ENCODE measurements around the gene KRT26.
"Not testable (repeated sequence)": the region's sequence is repeated elsewhere in the genome, so short reads cannot be mapped to it uniquely, and the experiment has no call there.

Gene KRT26

GRCh38 chr17:40772101-40772500, at the start of gene KRT26:
Gene KRT26 (minus strand): TSS chr17:40772201. CDS start chr17:40772113, 88 bp downstream.
- in situ Hi-C loops (cut with MboI; ENCODE audit: low sequenced_read_pairs): no loop called here

- in situ Hi-C loops (cut with MboI; ENCODE audit: low sequenced_read_pairs): no loop called here
These were observed 49.5 kb upstream of the KRT26 start for GRCh38 chr17:40821536-40821935.

- in situ Hi-C loops (cut with MboI; ENCODE audit: low sequenced_read_pairs): no loop called here
These were observed 48.3 kb upstream of the KRT26 start for GRCh38 chr17:40820228-40820838.

DNA sequence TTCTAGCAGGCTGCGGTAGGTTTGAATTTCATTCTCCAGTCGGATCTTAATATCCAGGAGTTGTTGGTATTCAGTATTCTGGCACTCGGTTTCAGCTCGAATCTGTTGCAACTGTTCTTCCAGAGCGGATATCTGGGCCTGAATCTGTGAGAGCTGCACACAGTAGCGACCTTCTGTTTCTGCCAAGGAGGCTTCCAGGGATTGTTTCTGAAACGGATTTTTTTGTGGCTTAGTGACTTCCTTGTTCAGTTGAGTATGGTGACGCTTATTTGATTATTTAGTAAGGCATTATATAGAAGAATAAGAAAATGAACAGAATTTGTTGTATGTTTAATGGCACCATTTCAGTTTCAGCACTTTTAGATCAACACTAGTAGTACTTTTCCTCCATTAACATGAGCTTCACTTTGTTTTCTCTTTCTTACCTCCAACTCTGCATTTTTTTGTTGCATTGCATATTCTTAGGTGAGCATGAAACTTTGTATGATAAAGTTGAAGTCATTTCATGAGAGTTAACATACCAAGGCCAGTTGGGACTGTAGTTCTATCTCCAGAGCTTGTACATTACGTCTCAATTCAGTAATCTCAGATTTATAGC, 47.6 kb upstream of the KRT26 start:
- in situ Hi-C loops (cut with MboI; ENCODE audit: low sequenced_read_pairs): no loop called here

GRCh38 chr17:40818733-40819527, 46.9 kb upstream of the KRT26 start:
- in situ Hi-C loops (cut with MboI; ENCODE audit: low sequenced_read_pairs): no loop called here

DNA sequence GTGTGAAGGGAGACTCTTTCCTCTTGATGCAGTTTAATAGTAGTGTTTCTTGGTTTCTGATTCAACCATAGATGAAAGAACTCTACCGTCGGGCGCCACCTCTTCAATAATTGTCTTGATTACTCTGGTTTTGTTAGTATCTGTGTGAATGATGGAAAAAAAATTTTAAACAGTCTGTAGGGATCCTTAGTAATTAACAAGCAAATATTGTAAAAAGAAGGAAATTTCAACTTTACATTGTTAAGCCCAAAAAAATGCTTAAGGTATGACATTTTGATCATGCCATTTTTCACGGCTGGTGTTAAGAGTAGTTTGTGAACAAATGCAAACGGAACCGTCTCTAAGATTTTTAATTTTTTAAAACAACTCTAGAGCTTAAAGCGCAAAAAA, 46.3 kb upstream of the KRT26 start:
- in situ Hi-C loops (cut with MboI; ENCODE audit: low sequenced_read_pairs): no loop called here

GRCh38 chr17:40817103-40817682, 45.2 kb upstream of the KRT26 start:
- in situ Hi-C loops (cut with MboI; ENCODE audit: low sequenced_read_pairs): no loop called here

DNA sequence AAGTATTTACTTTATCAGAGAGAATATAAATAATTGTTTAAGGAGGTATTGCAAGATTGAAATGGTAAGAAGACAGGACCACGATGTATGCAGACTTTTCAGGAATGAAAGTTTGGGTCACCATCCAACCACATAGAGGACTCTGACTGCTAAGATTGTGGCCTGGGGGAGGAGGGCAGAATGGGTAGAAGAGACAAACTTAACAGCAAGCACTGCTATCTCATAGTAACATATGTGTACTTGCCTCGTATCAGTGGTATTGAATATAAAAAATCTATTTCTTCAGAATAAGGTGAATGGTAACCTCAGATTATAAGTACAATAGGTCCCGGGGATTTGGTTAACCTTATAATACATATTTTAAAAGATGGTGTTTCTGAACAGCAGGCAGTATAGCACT, 44.6 kb upstream of the KRT26 start:
- in situ Hi-C loops (cut with MboI; ENCODE audit: low sequenced_read_pairs): no loop called here

- in situ Hi-C loops (cut with MboI; ENCODE audit: low sequenced_read_pairs): no loop called here
These were observed 43.4 kb upstream of the KRT26 start for GRCh38 chr17:40815381-40815780.

DNA sequence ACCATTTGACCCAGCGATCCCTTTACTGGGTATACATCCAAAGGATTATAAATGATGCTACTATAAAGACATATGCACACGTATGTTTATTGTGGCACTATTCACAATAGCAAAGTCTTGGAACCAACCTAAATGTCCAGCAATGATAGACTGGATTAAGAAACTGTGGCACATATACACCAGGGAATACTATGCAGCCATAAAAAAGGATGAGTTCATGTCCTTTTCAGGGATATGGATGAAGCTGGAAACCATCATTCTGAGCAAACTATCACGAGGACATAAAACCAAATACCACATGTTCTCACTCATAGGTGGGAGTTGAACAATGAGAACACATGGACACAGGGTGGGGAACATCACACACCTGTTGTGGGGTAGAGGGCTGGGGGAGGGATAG, 42.7 kb upstream of the KRT26 start:
- in situ Hi-C loops (cut with MboI; ENCODE audit: low sequenced_read_pairs): not testable (repeated sequence)

DNA sequence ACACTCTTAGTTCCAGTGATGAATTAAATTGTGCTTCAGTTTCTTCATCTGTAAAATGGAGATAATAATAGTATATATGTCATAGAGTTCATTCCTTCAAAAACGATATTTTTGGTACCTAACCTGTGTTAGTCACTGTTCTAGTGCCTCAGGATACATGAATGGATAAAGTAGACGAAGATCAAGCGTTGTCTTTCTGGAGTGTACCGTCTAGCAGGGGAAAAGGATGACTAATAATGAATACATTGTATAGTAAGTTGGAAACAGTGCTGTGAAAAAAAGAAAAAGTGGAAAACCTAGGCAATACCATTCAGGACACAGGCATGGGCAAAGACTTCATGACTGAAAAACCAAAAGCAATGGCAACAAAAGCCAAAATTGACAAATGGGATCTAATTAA, 41.8 kb upstream of the KRT26 start:
- in situ Hi-C loops (cut with MboI; ENCODE audit: low sequenced_read_pairs): no loop called here

- in situ Hi-C loops (cut with MboI; ENCODE audit: low sequenced_read_pairs): no loop called here
These were observed 40.6 kb upstream of the KRT26 start for GRCh38 chr17:40812639-40813038.

DNA sequence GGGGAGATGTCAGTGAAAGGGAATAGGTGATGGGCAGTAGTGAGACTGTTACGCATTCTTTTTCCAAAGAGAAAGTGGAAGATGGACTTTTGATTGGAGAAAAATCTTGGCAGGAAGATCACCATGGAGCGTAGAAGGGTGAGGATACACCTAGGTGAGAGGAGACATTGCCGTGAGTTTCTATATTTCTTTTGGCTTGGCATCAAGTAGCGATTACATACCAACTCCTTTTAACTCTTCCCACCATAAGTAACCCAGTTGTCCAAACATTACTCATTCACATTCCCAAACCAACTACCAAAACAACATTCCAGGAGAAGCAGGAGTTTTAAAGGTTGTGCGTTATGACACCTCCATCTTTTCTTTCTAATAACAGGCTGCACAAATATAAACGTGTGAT, 38.5 kb upstream of the KRT26 start:
- in situ Hi-C loops (cut with MboI; ENCODE audit: low sequenced_read_pairs): no loop called here

DNA sequence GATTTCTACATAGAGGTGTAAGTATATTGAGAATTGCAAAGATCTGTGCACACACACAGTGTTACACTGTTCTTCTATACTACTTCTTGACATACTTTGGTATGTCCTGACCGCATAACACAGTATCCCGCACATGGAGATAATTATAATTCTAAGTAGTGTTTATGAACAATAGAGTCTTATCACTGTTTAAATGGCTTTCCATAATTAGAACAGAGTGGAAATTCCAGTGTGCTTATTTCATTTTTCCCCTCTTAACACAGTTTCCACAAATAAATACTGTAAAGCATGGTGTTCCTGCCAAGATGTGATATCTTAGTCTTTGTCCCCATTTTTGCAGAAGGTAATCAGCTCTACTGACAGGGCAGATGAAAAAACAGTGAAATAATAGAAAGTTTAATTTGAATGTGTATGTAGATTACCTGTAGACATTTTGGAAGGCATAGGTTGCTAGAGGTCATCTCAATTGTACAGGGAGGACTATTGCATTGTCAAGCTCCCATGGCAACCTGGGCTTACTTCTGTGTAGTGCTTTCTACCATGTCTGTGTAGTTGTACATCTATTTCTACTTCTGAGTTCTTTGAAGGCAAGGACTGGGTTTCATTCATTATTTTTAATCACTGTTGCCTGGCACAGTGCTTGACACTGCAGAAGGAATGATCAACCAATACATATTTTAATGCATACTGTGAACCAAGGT, 37.9 kb upstream of the KRT26 start:
- in situ Hi-C loops (cut with MboI; ENCODE audit: low sequenced_read_pairs): no loop called here

DNA sequence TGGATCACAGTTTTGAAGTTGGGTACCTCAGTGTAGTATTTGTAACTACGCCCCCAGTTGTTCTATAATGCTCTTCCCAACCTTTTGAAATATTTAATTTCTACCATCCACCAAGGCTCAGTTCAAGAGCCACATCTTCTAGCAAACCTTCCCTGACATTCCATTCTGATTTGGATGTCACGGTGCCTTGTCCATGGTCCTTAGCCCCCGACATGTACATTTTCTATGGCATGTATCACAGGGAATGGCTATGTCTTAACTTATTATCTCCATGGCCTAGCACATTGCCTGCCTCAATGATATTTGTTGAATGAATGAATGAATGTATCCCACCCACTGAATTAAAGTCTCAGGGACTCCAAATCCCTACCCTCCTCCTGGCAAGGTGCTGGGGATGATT, 34.1 kb upstream of the KRT26 start:
- in situ Hi-C loops (cut with MboI; ENCODE audit: low sequenced_read_pairs): no loop called here

GRCh38 chr17:40803617-40804082, 31.6 kb upstream of the KRT26 start:
- in situ Hi-C loops (cut with MboI; ENCODE audit: low sequenced_read_pairs): no loop called here

DNA sequence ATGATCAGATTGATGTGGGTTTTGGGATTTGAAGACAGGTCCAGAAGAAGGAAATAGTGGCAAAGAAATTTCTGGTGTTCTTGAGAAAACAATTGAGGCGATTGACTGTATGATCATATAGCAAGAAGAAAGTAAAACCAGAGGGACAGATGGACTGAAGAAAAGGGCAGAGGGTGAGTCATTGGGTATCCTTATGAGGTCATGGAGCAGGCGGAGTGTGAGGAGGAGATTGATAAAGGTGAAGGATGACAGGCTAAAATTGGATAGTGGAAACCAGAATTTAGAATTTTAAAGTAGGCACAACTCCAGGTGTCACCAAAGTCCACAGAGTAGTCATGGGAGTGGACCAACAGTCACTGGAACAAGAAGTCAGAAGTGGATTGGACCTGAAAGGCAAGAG, 29.2 kb upstream of the KRT26 start:
- in situ Hi-C loops (cut with MboI; ENCODE audit: low sequenced_read_pairs): no loop called here

- in situ Hi-C loops (cut with MboI; ENCODE audit: low sequenced_read_pairs): no loop called here
These were observed 28.4 kb upstream of the KRT26 start for GRCh38 chr17:40800381-40800780.

GRCh38 chr17:40799859-40800258, 27.9 kb upstream of the KRT26 start, which contains the start of gene KRT28:
Gene KRT28 (minus strand): TSS chr17:40799959. CDS start chr17:40799893, 66 bp downstream.
- in situ Hi-C loops (cut with MboI; ENCODE audit: low sequenced_read_pairs): no loop called here

DNA sequence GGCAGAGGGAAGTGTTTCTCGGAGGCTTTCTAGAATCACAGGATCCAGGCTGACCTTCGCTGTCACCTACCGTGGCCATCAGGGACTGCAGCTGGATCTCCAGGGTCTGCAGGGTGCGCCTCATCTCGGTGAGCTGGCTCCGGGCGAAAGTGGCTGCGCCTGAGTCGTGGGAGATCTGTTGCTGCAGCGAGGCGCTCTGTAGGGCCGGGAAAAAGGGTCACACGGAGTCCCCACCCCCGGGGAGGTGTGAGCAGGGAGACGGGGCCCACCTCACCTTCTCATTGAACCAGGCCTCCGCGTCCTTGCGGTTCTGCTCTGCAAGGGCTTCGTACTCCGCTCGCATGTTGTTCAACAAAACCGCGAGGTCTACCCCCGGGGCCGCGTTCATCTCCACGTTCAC, 24.8 kb upstream of the KRT26 start:
- in situ Hi-C loops (cut with MboI; ENCODE audit: low sequenced_read_pairs): no loop called here

Measured in hTERT RPE-1 (cell line).